Measurements from ENCODE around the gene CRB2. TPM values are rescaled to one million over a fixed set of nuclear protein-coding genes. Genes with fewer than 3 reads are reported as not detected.
A peak's percentile ranks its signal among the peaks of the same experiment; 100 is the strongest.

Gene CRB2
- total RNA-seq, 1 experiment from 2014 or later: 0.08 TPM

DNA sequence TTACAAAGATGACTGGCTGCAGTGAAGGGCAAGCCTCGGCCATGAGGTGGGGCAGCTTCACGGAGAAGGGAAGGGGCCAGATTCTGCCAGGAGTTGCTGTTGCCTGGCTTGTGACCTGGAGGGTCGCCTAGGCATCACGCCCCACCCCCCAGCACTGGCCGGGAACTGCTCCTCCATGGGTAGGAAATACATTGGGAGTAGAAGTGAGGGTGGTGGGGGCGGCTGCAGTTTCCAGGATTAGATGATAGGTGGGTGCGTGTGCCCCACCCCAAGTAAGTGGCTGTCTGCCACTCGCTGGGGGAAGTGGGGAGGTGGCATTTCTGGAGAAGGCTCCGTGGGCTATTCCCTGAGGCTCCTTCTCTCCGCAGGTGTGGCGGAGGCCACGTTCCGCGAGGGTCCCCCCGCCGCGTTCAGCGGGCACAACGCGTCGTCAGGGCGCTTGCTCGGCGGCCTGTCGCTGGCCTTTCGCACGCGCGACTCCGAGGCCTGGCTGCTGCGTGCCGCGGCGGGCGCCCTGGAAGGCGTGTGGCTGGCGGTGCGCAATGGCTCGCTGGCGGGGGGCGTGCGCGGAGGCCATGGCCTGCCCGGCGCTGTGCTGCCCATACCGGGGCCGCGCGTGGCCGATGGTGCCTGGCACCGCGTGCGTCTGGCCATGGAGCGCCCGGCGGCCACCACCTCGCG is 16.9 kb downstream of the CRB2 start:
- Histone ChIP-seq H3K9me3 (replicated peaks) (no peaks in the 10 kb centered on the region), H3K27ac (no peak overlapping the region), H3K4me1 (peaks cover 20% of the 10 kb centered on the region), H3K27me3 (no peaks in the 10 kb centered on the region; the same call in 1 of the 2 replicates), H3K36me3 (no peaks in the 10 kb centered on the region), H3K4me3 (no peak overlapping the region)
- DNase-seq: no peak

DNA sequence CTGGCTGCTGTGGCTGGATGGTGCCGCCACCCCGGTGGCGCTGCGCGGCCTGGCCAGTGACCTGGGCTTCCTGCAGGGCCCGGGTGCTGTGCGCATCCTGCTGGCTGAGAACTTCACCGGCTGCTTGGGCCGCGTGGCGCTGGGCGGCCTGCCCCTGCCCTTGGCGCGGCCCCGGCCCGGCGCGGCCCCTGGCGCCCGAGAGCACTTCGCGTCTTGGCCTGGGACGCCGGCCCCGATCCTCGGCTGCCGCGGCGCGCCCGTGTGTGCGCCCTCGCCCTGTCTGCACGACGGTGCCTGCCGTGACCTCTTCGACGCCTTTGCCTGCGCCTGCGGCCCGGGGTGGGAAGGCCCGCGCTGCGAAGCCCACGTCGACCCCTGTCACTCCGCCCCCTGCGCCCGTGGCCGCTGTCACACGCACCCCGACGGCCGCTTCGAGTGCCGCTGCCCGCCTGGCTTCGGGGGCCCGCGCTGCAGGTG is 17.5 kb downstream of the CRB2 start:
- Histone ChIP-seq H3K4me1 (peaks cover 20% of the 10 kb centered on the region), H3K27me3 (no peaks in the 10 kb centered on the region; the same call in 1 of the 2 replicates)

DNA sequence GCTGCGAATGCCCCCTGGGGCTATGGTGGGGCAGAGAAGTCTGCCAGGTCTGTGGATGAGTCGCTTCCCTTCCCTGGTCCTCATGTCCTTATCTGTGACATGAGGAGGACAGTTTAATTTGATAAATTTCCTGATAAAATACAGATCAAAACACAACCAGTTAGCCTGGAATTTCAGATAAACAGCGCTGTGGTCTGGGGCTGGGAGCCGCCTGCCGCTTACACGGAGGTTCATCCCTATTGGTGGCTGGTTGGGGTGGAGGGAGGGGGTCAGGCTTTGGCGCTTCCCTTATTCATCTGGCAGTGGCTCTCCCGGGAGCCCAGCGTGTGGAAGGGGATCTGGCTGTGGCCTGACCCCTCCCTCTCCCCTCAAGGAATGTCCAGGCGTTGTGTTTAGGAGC is 17.9 kb downstream of the CRB2 start:
- Histone ChIP-seq H3K27me3 (no peaks in the 10 kb centered on the region; the same call in 1 of the 2 replicates), H3K27ac (no peak overlapping the region), H3K36me3 (no peaks in the 10 kb centered on the region), H3K4me1 (peaks cover 20% of the 10 kb centered on the region), H3K9me3 (replicated peaks) (no peaks in the 10 kb centered on the region), H3K4me3 (no peak overlapping the region)
- peak; percentile 64 to 66 for DNase-seq

More for the DNA sequence above, 17.5 kb downstream of the CRB2 start:
- Histone ChIP-seq H3K36me3 (no peaks in the 10 kb centered on the region), H3K4me3 (no peak overlapping the region), H3K27ac (no peak overlapping the region), H3K9me3 (replicated peaks) (no peaks in the 10 kb centered on the region)
- DNase-seq: no peak

DNA sequence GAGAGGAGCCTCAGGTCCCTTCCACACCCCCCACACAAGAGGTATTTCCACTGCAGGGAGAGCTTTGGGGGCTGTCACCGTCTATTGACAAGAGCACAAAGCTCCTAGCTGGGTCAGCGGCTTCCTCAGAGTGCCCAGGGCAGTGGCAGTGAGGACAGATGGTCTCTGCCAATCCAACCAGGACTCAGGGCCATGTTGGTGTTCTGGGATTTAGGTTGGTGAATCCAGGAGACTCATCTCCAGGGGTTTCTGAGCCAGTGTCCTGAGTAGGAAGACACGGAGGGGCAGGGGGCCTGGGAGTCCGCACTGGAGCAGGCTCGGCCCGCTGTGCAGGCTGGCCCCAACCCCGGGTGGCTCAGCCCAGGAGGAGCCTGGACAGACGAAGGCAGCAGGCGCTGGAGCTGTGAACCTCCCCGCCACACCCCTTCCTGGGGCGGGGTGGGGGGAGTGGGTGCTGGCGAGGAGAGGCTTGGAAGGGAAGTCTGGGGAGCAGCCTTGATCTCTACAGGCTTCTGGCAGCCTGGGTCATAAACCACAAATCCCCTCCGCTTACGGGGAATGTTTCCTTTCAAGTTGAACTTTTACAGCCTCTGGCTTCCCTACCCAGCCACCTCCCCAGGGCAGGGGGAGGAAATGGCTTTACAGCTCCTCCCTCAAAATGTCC is 19.6 kb downstream of the CRB2 start:
- peaks cover 20% of the 10 kb centered on the region for H3K4me1 ChIP-seq
- no peaks in the 10 kb centered on the region for H3K9me3 ChIP-seq (replicated peaks)
- no peaks in the 10 kb centered on the region for H3K36me3 ChIP-seq
- H3K4me3 ChIP-seq: peak overlapping the region; percentile 29
- H3K27me3 ChIP-seq: no peaks in the 10 kb centered on the region; the same call in 1 of the 2 replicates
- DNase-seq: peak; percentile 80 to 85
- H3K27ac ChIP-seq: no peak overlapping the region

GRCh38 chr9:123376218-123377071 is 20.4 kb downstream of the CRB2 start:
- Histone ChIP-seq H3K4me3 (peak overlapping the region; percentile 29), H3K9me3 (replicated peaks) (no peaks in the 10 kb centered on the region), H3K27me3 (no peaks in the 10 kb centered on the region; the same call in 1 of the 2 replicates), H3K36me3 (no peaks in the 10 kb centered on the region), H3K27ac (no peak overlapping the region), H3K4me1 (peaks cover 20% of the 10 kb centered on the region)
- peak; percentile 48 to 69 for DNase-seq

GRCh38 chr9:123377211-123377971 is 21.4 kb downstream of the CRB2 start:
- Histone ChIP-seq H3K27ac (no peak overlapping the region), H3K4me3 (no peak overlapping the region), H3K4me1 (peaks cover 20% of the 10 kb centered on the region), H3K9me3 (replicated peaks) (no peaks in the 10 kb centered on the region), H3K27me3 (no peaks in the 10 kb centered on the region; the same call in 1 of the 2 replicates), H3K36me3 (no peaks in the 10 kb centered on the region)
- DNase-seq: peak; percentile 38 to 51

DNA sequence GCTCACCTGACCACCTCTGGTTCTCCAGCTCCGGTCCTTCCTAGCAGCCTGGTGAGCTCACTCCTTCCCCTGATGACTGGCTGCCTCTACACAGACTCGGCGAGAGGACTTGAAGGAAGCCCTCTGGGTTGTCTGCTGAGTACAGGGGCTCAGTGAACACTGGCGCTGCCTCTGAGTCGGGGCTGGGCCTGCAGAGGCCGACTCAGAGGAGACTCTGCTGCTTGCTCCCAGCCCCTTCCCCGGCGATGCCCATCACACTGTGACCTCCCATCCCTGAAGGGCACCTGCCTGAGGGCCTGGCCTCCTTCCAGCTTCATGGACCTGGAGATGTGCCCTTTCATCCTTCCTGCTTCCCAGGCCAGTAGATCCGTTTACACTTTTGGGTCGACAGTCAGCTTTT is 22.0 kb downstream of the CRB2 start:
- Histone ChIP-seq H3K9me3 (replicated peaks) (no peaks in the 10 kb centered on the region), H3K4me1 (peaks cover 20% of the 10 kb centered on the region), H3K27ac (no peak overlapping the region), H3K4me3 (no peak overlapping the region), H3K27me3 (no peaks in the 10 kb centered on the region; the same call in 1 of the 2 replicates), H3K36me3 (no peaks in the 10 kb centered on the region)
- no peak for DNase-seq

- Histone ChIP-seq H3K27ac (no peak overlapping the region), H3K9me3 (replicated peaks) (no peaks in the 10 kb centered on the region), H3K27me3 (no peaks in the 10 kb centered on the region; the same call in 1 of the 2 replicates), H3K36me3 (no peaks in the 10 kb centered on the region), H3K4me3 (no peak overlapping the region), H3K4me1 (peaks cover 20% of the 10 kb centered on the region)
- DNase-seq: no peak
Measured at GRCh38 chr9:123378956-123379660, 23.1 kb downstream of the CRB2 start.

DNA sequence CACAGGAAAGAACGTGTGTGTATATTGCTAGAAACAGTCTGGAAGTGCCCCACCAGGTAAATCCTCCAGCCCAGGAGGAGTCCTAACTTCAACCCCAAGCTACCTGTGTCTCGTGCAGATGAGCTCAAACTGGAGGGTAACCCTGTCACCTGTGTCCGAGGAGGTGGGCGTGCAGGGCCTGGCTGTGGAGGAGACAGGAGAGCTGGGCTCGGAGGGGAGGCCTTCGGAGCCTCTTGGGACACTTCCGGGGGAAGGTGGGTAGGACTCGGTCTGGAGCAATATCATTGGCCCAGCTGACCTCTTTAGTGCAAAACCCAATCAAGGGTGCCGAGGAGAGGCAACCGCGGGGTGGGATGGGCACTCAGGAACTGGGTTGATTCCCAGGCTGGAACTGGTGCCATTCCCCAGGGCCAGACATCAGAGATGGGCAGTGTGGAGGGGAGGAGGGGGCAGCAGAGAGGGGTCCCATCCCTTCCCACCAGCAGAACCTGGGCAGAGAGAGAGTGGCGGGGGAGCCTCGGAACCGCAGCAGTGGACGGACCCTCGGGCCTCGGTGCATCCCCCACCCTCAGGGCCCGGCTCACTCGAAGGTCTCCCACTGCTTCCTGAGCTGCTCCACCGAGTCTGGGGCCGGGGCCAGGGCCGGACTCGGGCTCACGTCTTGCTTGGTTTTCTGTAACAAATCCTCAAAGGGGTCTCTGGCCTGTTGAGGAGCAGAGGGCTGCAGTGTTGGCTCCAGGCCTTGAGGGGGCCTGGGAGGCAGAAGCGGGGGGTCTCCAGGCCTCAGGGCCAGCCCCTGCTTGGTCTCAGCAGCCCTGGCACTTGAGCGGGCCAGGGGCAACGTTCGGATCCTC is 25.1 kb downstream of the CRB2 start:
- no peaks in the 10 kb centered on the region for H3K9me3 ChIP-seq (replicated peaks)
- H3K36me3 ChIP-seq: no peaks in the 10 kb centered on the region
- no peak overlapping the region for H3K4me3 ChIP-seq
- no peak overlapping the region for H3K27ac ChIP-seq
- no peaks in the 10 kb centered on the region; the same call in 1 of the 2 replicates for H3K27me3 ChIP-seq
- no peak for DNase-seq
- peaks cover 8% of the 10 kb centered on the region for H3K4me1 ChIP-seq

DNA sequence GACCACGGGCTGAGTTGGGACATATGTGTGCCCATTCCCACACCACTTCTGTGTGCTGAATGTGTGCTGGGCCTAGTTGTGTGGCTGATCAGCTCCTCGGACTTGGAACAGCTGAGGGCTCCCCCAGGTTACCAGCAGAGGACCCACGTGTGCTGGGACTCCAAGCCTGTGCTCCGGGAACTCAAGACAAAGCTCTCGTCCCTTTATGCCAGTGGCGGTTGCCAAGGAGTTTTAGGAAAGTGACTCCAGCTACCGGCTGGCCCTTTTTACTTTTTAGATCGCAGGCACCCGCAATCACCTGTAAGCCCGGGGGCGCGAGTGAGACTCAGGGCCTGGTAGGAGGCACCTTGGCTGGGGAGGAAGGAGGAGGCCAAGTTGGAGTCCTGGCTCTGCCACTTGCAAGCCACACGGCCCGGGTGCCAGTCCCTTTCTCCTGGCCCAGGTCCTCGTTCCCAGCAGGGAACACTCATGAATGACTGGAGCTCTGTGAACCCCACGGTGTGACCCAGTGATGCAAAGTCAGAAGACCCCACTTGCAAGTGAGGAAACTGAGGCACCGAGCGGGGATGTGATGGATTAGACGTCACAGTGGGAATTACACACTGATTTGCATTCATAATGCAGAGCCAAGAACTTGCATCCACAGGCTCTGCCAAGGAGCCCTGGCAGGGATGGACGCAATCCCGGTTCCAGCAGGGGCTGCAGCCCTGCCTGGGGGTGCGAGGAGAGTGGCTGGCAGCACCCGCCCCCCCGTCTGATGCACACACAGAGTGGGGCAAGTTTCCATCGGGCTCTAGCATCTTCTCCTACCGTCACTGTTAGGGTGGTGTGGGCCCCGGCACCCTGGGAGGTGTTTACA is 26.9 kb downstream of the CRB2 start:
- H3K4me1 ChIP-seq: no peaks in the 10 kb centered on the region; the same call in 1 of the 2 replicates
- no peaks in the 10 kb centered on the region for H3K9me3 ChIP-seq (replicated peaks)
- H3K36me3 ChIP-seq: no peaks in the 10 kb centered on the region
- H3K27ac ChIP-seq: no peak overlapping the region
- no peak overlapping the region for H3K4me3 ChIP-seq
- DNase-seq: no peak
- no peaks in the 10 kb centered on the region for H3K27me3 ChIP-seq

DNA sequence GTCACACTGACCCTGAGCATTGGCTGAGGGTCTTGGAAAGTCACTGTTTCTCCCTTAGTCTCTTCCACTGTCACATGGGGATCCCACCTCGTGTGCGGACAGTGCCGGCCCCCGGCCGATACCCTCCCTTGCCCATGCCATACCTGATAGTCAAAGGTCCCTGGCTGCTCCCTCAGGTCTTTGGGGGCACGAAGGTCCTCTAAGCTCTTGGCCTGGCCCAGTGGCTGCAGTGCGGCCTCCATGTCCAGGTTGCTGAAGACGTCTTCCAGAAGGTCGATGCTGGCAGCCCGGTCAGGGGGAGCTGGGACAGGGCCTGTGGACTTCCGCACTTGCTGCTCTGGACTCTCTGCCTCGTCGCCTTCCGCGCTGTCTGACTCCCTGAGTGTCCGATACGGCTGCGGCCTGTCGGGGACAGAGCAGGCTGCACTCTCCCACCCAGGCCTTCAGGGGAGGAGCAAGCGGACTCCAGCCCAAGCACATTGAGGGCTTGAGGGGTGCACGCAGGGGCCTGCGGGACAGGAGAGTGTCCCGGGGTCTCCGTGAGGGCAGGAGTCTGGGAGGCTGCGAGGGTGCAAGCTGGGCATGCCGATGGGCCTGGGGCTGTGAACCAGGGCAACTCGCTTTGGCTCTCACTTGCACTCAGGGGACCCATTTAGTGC is 27.6 kb downstream of the CRB2 start:
- Histone ChIP-seq H3K36me3 (no peaks in the 10 kb centered on the region), H3K9me3 (replicated peaks) (no peaks in the 10 kb centered on the region), H3K4me1 (no peaks in the 10 kb centered on the region), H3K4me3 (no peak overlapping the region), H3K27me3 (no peaks in the 10 kb centered on the region), H3K27ac (no peak overlapping the region)
- no peak for DNase-seq

GRCh38 chr9:123387686-123388085 is 31.7 kb downstream of the CRB2 start:
- DNase-seq: no peak
- no peaks in the 10 kb centered on the region for H3K4me1 ChIP-seq
- no peak overlapping the region for H3K27ac ChIP-seq
- no peak overlapping the region for H3K4me3 ChIP-seq
- H3K27me3 ChIP-seq: no peaks in the 10 kb centered on the region
- H3K36me3 ChIP-seq: no peaks in the 10 kb centered on the region
- no peaks in the 10 kb centered on the region for H3K9me3 ChIP-seq (replicated peaks)

All from SJCRH30 (cell line).